Cerebellar nuclear complex (tissue), 1 donor: ENCODE measurements around the gene FOXK2.
"Not testable (repeated sequence)": the region's sequence is repeated elsewhere in the genome, so short reads cannot be mapped to it uniquely, and the experiment has no call there.

ENCODE experiments used
- DNase-seq, 2 experiments: peaks; one replicate each; lab custom pipeline; 2025; lab: John Stamatoyannopoulos, UW

FOXK2 gene

DNA sequence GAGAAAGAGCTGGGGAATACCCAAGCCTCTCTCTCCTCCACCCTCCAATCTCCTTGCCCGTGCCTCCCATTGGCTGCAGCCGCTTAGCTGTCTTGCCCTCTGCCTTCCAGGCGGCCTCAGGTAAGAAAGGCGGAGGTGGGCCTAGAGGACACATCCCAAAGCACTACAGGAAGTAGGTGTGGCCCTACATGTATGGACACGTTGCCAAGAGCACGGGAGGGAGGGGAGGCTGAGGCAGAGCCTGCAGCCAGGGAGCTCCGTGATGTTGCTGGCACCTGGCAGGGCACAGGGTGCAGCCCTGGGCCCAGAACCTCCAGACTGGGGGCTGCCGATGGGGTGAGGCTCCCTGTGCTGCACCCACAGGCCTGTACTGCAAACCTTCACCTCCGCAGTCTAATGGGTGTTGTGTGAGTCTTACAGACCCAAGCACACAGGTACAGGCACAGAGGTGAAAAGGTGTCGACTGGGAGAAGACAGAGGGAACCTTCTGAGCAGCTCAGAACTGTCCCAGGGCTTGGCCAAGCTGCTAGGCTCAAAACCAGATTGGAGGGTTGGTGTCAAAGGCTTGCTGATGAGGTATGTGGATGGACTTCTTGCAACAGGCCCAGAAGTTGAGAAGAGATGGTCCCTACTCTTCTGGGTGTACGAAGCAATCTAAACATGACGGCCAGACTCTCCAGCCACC lies 23.5 kb upstream of the FOXK2 start:
- no peak for DNase-seq

DNA sequence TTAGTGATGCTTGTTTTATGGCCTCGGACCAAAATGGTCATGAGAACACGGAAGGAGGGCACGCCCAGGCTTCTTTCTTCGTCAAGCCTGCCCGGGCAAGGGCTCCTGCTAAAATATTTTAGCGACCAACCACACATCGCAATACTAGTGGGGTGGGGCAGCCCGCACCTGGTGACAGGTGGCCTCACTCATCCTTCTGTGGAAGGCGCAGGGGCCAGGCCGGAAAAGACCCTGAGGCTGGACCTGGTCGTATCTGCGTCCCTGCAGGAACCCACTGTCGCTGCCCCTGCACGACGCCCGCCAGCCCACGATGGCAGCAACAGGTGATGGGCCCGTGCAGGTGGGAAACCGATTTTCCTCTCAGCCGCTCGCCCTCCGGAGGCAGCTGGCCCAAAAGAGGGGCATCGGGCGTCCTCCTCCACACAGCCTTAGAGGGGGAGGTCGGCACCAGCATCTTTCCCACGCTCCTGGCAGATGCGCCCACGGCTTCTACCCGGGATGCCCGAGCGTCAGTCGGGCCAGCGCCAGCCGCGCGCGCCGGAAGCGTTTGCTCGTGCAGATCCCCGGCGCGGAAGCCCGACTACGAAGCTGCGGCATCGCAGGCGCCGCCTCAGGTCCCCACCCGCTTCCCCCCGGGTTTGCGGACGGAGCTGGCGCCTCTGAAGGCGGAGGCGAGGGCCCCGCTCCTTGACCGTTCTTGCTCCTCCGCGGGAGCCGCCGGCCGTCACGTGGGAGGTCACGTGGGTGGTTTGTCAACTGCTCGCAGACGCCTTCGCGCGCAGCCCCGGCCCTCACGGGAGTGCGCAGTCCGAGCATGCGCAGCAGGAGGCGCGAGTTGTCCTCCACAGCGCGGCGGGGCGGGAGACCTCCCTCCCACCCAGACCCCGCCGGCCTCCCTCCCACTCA lies 22.8 kb upstream of the FOXK2 start:
- DNase-seq, result peak in 1 of 2 experiments; percentile 77

DNA sequence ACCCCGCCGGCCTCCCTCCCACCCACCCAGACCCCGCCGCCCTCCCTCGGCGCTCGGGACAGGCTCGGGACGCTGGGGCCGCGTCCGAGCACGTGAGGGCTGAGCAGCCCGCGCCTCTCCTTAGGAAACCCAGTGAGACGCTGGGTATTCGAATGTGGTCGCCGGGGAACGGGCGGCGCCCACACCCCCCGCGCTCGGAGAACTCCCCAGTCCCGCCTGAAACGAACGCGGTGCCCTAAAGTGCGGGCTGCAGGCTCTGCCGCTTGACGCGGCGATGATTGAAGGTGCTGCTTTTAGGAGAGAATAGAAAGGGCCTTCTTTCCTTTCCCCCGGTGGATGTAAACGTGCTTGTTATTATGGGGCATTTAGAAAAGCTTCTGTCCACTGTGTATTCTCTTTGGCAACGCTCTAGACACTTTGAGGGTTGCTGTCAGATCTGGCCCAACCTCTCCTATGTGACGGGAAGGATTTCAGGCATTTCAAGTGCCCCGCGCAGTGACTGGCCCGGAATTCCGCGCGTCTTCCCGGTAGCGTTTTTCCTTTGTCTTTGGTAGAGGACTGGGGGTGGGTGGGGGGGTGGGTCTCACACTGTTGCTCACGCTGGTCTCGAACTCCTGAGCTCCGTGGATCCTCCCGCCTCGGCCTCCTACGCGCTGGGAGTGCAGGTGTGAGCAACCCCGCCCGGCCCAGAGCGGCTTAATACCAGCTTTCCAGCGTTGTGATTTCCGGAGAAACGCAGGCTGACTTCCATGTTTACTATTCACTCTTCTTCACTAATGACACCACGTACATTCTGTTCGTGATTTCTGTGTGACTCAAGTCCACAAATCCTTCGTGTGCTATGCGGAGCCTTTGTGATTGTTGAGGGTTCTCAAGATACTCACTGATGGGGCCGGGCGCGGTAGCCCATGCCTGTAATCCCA lies 21.8 kb upstream of the FOXK2 start:
- no peak for DNase-seq

DNA sequence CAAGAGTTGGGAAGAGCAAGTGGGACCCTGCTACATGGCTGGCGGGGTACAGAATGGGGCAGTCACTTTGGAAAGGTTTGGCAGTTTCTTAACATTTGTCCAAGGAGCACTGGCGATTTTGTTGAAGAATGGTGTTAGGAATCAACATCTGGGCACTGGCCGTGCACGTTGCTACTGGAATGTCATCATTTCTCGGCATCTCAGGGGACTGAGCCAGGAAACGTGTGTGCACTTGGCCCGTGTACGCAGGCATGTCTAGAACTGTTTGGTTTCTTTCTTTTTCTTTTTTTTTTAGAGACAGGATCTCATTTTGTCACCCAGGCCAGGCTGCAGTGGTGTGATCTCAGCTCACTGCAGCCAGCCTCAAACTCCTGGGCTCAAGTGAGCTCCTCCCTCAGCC lies 17.3 kb upstream of the FOXK2 start:
- no peak for DNase-seq

DNA sequence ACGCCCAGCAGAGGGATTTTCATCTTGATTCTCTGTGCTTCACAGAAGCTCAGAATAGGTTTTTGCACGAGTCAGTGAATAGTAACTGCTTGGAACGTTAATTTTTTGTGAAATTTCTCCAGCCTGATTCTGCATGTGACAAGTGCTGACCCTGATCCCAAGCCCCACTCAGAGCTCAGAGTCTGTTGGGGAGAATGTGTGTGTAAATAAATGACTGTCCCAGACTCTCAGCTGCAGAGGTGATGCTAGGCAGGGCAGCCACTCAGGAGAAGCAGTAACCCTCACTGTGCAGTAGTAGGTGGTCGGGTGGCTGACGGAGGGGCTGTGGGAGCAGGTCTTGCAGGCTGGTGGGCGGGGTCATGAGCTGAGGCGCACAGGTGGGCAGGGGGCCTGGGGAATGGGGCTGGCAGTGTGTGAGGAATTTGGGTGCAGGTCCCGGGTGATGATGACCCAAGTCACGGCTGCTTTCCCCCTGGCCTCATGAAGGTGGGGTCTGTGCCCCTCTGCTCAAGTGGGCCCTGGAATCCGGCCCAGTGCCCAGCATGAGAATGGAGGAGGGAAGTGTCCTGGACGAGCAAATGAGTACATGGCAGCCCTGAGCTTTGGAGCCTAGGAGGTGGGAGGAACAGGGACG lies 16.3 kb upstream of the FOXK2 start:
- DNase-seq, result no peak

DNA sequence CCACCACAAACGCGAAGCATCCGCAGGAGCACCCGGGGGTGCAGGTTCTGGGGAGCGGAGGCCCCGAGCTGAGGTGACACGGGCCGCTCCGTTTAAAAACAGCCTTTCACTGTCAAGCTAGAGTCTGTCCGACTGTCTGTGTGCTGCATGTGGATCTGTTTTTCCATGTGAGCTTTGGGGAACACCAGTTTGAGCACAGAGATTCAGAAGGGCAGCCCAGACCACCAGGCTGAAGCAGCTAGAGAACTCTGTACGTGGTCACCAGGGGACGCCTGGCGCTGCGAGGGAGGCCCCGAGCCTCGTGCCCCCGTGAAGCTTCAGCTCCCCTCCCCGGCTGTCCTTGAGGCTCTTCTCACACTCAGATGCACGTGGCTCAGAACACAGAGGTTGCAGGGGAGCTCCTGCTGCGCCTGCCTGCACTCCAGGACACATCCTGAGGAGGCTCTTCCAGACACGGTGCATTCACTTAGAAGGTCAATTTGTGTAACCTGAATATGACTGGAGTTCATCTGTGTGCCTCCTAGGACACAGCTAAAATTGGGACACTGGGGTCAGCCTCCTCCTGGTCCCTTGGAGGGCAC lies 15.7 kb upstream of the FOXK2 start:
- no peak for DNase-seq

DNA sequence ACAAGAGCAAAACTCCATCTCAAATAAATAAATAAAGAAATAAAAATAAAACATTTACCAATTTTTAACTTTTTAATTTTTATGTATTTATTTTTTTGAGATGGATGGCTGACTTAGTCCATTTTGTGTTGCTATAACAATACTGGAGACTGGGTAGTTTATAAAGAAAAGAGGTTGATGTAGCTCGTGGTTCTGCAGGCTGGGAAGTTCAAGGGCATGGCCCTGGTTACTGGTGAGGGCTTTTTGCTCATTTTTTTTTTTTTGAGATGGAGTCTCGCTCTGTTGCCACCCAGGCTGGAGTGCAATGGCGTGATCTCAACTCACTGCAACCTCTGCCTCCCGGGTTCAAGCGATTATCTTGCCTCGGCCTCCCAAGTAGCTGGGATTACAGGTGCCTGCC lies 14.2 kb upstream of the FOXK2 start:
- DNase-seq, result no peak

DNA sequence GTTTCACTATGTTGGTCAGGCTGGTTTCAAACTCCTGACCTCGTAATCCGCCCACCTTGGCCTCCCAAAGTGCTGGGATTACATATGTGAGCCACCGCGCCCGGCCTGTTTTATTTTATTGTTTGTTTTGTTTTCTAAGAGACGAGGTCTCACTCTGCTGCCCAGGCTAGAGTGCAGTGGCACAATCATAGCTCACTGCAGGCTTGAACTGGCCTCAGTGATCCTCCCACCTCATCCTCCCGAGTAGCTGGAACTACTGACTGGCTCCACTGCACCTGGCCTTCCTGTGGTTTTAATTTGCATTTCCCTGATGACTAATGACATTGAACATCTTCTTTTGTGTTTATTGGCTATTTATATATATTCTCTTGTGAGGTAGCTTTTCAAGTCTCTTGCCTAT lies 13.1 kb upstream of the FOXK2 start:
- not testable (repeated sequence) for DNase-seq

DNA sequence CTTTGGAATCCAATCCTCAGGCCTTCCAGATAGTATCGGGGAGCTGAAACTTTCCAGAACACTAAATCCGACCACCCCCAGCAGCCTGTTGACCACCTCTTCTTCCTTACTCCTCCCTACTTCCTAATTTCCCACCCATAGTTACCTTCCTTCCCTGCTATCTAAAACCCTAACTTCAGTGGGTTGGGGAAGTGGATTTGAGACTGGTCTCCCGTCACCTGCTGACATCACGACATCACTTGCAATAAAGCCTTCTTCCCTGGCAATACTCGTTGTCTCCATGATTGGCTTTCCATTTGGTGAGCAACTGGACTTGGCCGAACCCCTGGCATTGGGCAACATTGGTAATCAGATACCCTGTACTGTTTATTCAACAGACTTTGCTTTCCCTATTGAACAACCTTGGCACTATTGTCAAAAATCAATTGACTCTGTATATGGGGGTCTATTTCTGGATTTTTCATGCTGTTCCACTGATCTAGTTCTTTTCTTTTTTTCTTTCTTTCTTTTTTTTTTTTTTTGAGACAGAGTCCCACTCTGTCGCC lies 11.8 kb upstream of the FOXK2 start:
- DNase-seq, result no peak

DNA sequence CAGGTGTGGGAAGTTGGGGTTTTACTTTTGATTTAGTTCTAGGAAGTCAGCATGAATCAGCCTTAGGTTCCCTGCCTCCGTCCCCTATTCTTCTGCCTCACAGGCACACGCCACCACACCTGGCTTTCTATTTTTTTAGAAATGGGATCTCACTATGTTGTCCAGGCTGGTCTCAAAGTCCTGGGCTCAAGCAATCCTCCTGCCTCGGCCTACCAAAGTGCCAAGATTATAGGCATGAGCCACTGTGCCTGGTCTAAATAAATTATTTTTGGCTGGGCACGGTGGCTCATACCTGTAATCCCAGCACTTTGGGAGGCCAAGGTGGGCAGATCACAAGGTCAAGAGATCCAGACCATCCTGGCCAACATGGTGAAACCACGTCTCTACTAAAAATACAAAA lies 7.9 kb upstream of the FOXK2 start:
- DNase-seq, result not testable (repeated sequence)

DNA sequence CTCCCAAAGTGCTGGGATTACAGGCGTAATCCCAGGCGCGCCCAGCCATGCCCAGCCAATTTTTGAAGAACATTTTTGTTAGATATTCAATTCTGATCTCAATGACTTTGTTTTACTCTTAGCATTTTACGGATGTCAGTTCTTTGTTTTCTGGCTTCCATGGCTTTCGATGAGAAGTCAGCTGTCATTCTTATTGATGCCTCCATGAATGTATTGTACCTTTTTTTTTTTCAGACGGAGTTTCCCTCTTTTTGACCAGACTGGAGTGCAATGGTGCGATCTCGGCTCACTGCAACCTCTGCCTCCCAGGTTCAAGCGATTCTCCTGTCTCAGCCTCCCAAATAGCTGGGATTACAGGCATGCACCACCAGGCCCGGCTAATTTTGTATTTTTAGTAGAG lies 5.7 kb upstream of the FOXK2 start:
- not testable (repeated sequence) for DNase-seq

DNA sequence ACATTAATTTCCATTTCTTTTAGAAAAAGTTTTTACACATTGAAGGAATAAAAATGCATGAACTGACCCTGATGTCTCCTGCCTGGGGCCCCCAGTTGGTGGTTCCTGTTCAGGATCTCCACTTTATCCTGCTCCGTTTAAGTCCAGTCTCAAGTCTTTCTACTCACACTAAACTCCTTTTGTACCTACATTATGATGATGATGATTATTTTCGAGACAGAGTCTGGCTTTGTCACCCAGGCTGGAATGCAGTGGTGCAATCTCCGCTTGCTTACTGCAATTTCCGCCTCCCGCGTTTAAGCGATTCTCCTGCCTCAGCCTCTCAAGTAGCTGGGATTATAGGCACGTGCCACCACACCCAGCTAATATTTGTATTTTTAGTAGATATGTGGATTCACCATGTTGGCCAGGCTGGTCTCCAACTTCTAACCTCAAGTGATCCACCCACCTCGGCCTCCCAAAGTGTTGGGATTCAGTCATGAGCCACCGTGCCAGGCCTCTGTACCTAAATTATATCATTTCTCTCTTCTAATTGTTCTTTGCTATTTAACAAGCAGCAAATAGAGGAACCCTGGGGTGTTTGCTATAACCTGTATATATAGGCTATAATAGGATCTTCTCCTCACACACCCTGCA lies 2.2 kb upstream of the FOXK2 start:
- DNase-seq, result no peak

DNA sequence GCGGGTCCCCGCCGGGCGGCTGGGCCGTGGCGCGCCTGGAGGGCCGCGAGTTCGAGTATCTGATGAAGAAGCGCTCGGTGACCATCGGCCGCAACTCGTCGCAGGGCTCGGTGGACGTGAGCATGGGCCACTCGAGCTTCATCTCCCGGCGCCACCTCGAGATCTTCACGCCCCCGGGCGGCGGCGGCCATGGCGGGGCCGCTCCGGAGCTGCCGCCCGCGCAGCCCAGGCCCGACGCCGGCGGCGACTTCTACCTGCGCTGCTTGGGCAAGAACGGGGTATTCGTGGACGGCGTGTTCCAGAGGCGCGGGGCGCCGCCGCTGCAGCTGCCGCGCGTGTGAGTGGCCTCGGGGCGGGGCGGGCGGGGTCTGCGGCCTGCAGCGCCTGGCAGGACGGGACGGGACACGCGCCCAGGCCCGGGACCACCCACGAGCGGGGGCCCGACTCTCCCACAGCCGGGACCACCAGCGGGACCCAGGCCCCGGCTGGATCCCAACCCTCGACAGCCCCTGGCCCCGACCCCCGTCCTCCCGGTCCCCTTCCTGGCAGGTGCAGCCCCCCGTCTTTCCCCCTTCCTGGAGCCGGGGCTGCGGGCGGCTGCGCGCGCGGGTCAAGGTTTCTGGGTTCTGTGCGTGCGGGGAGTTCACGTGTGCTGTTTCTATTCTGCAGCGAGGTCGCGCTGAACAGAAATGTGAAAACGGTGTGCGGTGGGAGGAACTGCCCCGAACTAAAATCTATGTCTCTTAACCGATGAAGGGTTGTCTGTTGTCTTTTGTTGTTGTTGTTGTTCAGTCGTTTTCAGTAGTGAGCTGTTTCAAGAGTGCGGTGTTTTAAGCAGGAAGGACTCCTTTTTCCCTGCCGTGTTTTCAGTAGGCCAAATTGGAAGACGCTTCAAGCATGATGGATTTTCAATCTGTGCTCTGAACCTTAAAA lies 705 bp downstream of the FOXK2 start:
- DNase-seq, result no peak

DNA sequence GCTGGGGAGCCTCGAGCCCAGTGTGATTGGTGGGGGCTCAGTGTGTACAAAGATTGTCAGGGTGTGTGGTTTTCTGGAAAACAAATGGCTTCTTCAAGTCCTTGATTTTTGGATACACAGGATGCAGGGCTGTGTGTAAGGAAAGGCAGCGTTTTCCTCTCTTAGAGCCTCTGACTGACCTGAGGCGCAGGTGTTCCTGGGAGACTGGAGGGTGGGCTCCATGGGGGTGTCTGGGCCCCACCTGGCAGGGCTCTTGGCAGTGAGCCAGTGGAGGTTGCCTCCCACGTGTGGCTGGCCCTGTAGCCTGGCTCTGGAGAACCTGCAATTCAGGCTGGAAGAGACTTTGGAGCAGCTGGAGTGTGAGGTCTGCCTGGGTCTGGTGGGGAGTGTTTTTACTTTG lies 5.0 kb downstream of the FOXK2 start:
- DNase-seq, result no peak

DNA sequence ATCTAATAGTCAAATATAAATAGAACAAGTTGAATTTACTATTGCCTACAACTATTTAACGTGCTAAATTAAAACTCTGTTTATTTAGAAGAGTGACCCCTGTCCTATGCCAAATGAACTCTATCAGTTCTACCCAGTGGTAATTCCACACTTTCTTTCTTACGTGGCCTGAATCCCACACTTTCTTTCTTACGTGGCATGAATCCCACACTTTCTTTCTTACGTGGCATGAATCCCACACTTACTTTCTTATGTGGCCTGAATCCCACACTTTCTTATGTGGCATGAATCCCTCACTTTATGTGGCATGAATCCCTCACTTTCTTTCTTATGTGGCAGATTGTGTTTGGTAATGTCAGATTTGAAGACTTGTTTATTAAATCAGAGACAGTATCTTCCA lies 6.2 kb downstream of the FOXK2 start:
- DNase-seq, result no peak

DNA sequence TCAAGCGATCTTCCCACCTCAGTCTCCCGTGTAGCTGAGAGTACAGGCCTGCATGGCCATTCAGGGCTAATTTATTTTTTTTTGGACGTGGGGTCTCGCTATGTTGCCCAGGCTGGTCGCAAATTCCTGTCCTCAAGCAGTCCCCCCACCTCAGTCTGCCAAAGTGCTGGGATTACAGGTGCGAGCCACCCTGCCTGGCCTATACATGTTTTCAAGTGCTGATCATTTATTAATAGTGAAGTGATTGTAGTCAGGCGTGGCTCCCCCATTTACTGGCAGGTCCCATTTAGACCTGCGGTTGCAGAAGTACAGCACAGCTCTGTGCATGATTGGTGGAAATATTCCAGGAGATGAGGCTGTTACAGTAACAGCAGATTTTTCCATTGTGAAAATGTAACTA lies 8.4 kb downstream of the FOXK2 start:
- DNase-seq, result no peak

DNA sequence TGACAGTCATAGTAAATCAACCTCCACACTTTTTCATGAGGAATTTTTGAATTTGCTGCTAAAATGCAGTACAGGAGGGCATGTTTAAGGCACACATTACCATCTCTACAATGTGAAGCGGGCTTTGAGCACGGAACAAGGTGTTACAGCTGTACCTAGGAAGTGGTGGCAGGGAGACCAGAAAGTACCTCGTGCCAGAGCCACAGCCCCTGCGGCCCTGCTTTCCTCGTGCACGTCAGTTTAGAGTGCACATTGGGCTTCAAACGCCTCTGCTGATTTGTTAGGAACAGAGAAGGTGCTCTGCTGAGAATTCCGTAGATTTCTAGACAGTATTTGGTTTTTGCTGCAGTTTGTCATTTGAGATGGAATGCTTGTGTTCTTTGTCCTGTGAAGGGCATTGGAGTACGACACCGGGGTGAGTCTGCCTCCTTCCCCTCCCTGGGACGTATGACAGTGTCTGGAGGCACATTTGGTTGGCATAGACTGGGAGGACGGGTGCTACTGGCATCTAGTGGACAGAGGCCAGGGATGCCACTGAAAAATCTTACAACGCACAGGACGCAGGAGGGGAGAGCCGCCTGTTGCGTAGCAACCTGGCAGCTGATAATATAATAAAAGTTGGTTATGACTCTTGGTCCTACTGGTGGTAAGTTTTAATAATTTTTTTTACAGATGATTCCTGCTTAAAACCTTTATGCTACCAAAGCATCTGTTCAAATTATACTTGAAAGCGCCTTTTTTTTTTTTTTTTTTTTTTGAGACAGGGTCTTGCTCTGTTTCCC lies 9.1 kb downstream of the FOXK2 start:
- peak; percentile 41 to 83 for DNase-seq

DNA sequence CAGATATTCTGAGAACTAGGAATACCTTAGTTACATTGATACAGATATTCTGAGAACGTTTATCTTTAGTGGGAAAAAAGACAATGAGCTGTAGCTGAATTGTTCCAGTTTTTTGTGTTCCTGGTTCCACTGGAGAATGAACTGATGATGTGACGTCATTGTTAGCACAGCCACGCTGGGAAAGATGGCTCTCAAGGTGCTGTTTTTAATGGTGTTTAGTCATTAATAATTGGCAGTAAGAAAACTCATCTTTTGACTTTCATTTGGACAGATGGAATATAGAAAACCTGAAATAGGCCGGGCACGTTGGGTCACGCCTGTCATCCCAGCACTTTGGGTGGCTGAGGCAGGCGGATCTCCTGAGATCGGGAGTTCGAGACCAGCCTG lies 10.4 kb downstream of the FOXK2 start:
- DNase-seq, result no peak

DNA sequence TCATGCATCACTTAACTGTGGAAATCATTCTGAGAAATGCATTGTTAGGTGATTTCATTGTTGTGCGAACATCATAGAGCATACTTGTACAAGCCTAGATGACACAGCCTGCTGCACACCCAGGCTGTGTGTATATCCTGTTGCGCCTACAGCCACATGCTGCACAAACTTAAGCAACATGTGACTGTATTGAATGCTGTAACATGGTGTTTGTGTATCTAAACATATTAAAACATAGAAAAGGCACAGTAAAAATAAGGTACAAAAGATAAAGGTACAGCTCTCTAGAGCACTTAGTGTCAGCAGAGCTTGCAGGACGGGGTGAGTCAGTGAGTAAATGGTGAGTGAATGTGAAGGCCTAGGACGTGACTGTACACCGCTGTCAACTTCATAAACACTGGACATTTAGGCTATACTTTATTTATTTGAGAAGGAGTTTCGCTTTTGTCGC lies 11.9 kb downstream of the FOXK2 start:
- no peak for DNase-seq
